ENCODE measurements around the gene WDR64.

Gene WDR64

DNA sequence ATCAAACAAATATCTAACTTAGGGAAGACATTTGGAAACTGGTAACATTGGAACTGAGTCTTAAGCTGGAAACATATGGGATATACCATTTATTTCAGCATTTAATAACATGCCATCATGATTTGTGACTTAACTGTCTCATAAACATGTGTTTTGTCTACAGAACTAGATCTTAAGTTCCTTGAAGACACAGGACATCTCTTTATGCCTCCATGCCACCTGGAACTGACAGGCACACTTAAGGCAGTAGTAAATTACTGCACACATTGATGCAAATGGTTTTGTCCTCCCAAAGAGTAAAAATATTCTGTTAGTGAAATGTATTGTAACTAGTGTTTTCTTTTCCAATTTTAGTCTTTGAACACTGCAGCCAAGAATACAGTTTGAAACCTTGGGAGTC lies 194.3 kb downstream of the WDR64 start:
- DNase-seq, result no peak

DNA sequence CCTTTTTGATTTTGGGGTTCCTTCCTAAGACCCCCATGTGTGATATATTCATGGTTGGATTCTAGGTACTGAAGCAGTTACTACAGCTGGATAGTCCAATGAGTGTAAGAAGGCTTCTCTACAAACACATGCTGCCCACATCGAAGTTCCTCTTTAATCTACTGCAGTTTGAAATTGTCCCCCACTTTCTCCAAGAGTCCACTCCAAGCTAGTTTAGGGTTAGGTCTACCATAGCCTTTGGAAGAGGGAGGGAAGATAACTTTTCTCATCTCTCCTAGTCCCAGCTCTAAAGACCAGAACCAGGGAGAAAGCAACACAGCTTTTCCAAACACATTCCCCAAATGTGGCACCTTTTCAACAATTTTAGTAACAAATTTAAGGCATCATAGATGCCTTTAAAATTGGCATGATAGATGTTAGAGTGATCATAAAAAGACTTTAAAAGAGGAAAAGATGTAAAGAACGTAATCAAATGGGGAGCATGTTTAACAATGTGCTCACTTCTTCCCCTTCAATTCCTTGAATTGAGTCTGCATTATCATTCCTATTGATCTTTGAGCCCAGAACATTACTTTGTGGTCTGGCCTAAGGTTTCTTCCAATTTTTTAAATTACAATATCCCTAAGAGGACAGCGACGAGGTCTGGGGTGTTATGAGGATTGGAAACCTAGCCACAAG lies 194.9 kb downstream of the WDR64 start:
- no peak for DNase-seq

DNA sequence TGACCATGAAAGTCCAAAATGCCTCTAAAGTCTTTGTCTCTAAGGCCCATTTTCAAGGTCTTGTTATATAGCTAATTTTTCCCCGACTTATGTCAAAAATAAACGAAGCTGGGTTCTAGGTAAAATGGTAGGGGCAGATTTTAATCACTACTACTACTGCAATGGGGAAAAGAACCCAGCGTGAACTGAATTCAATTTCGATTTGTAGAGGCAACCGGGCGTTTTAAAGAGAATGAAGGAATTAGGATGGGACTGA lies 195.4 kb downstream of the WDR64 start:
- DNase-seq, result no peak

DNA sequence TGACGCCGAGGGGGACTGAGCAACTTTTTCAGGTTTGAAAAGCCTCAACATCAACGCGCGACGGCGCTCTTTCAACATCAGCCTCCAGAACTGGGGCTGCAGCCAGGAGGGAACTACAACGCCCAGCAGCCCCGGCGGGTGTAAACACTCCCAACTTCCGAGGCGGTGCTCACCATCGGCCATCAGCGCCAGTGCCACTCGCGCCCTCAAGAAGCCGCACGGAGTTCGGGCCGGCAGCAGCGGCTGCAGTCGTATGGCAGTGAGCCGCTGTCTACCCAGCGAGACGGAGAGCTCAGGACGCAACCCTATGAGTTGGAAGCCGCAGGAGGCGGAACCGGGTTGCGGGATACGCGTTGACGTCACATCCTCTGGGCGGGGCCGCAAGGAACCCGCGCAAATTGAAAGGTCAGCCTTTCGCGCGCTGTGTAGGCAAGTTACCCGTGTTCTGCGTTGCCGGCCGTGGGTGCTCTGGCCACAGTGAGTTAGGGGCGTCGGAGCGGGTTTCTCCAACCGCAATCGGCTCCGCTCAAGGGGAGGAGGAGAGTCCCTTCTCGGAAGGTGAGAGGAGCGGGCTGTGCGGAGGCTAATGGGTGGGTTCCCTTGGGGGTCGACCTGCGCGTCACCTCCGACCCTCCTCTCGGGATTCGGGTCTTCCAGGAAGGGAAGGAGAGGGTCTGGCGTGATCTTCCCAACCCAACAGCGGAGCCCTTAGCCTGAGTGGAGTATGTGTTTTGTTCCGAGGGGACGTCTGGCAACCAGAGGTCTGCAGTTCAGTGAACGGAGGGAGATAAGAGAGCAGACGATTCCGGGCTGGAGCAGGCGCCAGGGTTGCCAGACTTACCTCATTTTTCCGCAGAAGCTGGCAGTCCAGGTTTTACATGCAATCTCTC lies 196.0 kb downstream of the WDR64 start, which contains the start of gene EXO1:
EXO1 (plus strand) TSS at position 409 of the 890 bp plus-strand sequence. CDS start 2,222 bp downstream, outside the sequence.
- DNase-seq, result peak; percentile 96

DNA sequence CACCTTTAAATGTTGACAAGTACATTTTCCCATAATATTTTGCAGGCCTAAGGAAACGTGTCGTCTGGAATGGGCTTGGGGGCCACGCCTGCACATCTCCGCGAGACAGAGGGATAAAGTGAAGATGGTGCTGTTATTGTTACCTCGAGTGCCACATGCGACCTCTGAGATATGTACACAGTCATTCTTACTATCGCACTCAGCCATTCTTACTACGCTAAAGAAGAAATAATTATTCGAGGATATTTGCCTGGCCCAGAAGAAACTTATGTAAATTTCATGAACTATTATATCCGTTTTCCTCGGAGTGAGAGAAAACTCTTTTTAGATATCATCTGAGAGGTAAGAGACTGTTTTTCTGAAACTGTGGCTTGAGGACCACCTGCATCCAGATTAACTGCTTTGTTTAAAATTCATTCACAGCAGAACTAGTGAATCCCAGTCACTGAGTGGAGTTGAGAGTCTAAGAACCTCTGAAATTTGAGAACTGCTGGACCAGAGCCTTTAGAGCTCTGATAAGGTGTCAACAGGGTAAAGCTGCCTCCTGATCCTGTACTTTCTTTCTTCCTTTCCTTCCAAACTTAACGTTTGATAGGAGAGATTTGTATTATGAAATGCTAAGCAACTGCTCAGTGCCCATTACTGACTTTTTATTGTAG lies 196.7 kb downstream of the WDR64 start:
- DNase-seq, result no peak

DNA sequence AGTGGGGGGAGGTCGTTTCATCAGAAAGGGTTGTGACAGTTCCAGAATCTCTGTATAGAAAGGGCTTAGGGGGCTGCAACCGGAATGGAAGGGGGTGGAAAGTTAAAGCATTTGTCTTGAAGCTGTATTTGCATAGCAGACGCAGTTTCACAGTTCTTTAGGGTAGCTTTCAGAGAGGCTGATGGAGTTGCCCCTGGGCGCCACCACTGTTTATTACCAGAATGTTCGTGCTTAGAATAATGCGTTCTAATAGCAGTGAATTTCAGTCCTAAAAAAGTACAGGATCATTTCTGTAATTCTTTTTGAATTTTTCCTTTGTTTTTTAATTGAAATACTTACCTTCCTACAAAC lies 197.2 kb downstream of the WDR64 start:
- no peak for DNase-seq

All from NCI-H2107 (cell line).